ENCODE results near the gene ZNF276. TPM values are rescaled to one million over a fixed set of nuclear protein-coding genes. Genes with fewer than 3 reads are reported as not detected.
"Not testable (repeated sequence)": the region's sequence is repeated elsewhere in the genome, so short reads cannot be mapped to it uniquely, and the experiment has no call there.

The ZNF276 gene
- total RNA-seq, result 13.2 and 33.8 TPM in 2 replicates

- no peak for DNase-seq (ENCODE audit: extremely low read depth, low read depth, low spot score)
Observed at GRCh38 chr16:89720813-89721545, at the start of gene ZNF276, which contains the start of gene VPS9D1. TSS of gene ZNF276 (plus strand) at chr16:89721537. CDS start at chr16:89721641, 104 bp downstream. TSS of gene VPS9D1 (minus strand) at chr16:89720898. CDS start at chr16:89720861, 37 bp downstream.

- DNase-seq (ENCODE audit: extremely low read depth, low read depth, low spot score), result not testable (repeated sequence)
Observed at GRCh38 chr16:89671565-89671964, 49.8 kb upstream of the ZNF276 start.

- no peak for DNase-seq (ENCODE audit: extremely low read depth, low read depth, low spot score)
Observed at GRCh38 chr16:89672177-89672941, 49.0 kb upstream of the ZNF276 start.

- no peak for DNase-seq (ENCODE audit: extremely low read depth, low read depth, low spot score)
Observed at GRCh38 chr16:89678258-89678657, 43.1 kb upstream of the ZNF276 start.

- no peak for DNase-seq (ENCODE audit: extremely low read depth, low read depth, low spot score)
Observed at GRCh38 chr16:89685916-89686315, 35.4 kb upstream of the ZNF276 start.

- no peak for DNase-seq (ENCODE audit: extremely low read depth, low read depth, low spot score)
Observed at GRCh38 chr16:89686520-89687091, 34.7 kb upstream of the ZNF276 start, which contains the start of gene CDK10. TSS of gene CDK10 (plus strand) at chr16:89686689. CDS start at chr16:89686711, 22 bp downstream.

- DNase-seq (ENCODE audit: extremely low read depth, low read depth, low spot score), result no peak
Observed at GRCh38 chr16:89687092-89687940, 34.0 kb upstream of the ZNF276 start.

- DNase-seq (ENCODE audit: extremely low read depth, low read depth, low spot score), result no peak
Observed at GRCh38 chr16:89688395-89688794, 32.9 kb upstream of the ZNF276 start.

- no peak for DNase-seq (ENCODE audit: extremely low read depth, low read depth, low spot score)
Observed at GRCh38 chr16:89689142-89689541, 32.2 kb upstream of the ZNF276 start.

- DNase-seq (ENCODE audit: extremely low read depth, low read depth, low spot score), result not testable (repeated sequence)
Observed at GRCh38 chr16:89689621-89690020, 31.7 kb upstream of the ZNF276 start.

GRCh38 chr16:89690392-89690901, 30.9 kb upstream of the ZNF276 start:
- DNase-seq (ENCODE audit: extremely low read depth, low read depth, low spot score), result no peak

- DNase-seq (ENCODE audit: extremely low read depth, low read depth, low spot score), result no peak
Observed at GRCh38 chr16:89691231-89691985, 29.9 kb upstream of the ZNF276 start.

- DNase-seq (ENCODE audit: extremely low read depth, low read depth, low spot score), result no peak
Observed at GRCh38 chr16:89691986-89692569, 29.3 kb upstream of the ZNF276 start.

GRCh38 chr16:89693289-89693731, 28.0 kb upstream of the ZNF276 start:
- DNase-seq (ENCODE audit: extremely low read depth, low read depth, low spot score), result no peak

- no peak for DNase-seq (ENCODE audit: extremely low read depth, low read depth, low spot score)
Observed at GRCh38 chr16:89693931-89694783, 27.2 kb upstream of the ZNF276 start.

GRCh38 chr16:89694784-89695085, 26.6 kb upstream of the ZNF276 start:
- not testable (repeated sequence) for DNase-seq (ENCODE audit: extremely low read depth, low read depth, low spot score)

- DNase-seq (ENCODE audit: extremely low read depth, low read depth, low spot score), result no peak
Observed at GRCh38 chr16:89695086-89695874, 26.1 kb upstream of the ZNF276 start.
